Measurements from ENCODE around the gene TMC1.

TMC1 gene

GRCh38 chr9:72614067-72614466 is 92.7 kb downstream of the TMC1 start:
- DNase-seq (ENCODE audit: low spot score): no peak

DNA sequence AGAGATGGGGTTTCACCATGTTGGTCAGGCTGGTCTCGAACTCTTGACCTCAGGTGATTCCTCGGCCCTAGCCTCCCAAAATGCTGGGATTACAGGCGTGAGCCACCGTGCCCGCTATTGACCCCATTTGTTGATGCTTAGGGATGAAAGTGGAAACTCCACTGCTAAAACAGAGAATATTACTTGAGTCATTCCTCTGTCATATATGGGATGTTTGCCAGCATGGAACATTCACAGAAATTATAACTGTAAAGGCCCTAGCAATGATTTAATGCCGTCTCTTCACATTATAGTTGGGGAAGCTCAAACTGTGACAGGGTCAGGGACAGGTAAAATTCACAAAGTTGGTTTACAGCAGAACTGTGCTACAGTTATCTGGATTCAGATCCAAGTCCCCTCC is 94.5 kb downstream of the TMC1 start:
- DNase-seq (ENCODE audit: low spot score): no peak

GRCh38 chr9:72618811-72619210 is 97.4 kb downstream of the TMC1 start:
- no peak for DNase-seq (ENCODE audit: low spot score)

GRCh38 chr9:72622186-72622585 is 100.8 kb downstream of the TMC1 start:
- DNase-seq (ENCODE audit: low spot score): no peak

GRCh38 chr9:72623156-72623555 is 101.7 kb downstream of the TMC1 start:
- no peak for DNase-seq (ENCODE audit: low spot score)

DNA sequence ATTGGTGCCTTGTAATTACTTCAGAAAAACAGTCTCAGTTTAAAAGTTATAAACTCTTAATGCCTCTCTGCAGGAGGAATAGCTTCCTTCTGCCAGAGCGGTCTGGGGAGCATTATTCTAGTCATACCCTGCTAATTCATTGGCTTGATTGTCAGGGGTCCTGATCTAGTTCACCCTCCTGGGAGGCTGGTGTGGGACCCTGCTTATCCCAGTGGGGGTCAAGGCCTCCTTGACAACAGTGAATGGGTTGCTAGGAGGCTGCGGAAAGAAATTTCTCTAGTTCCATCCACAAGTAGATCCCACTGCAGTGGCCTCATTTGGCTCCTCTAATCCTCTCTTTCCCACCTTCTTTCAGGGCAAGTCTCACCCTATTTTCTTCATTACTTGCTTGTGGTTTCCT is 105.7 kb downstream of the TMC1 start:
- peak; percentile 82 for DNase-seq (ENCODE audit: low spot score)

DNA sequence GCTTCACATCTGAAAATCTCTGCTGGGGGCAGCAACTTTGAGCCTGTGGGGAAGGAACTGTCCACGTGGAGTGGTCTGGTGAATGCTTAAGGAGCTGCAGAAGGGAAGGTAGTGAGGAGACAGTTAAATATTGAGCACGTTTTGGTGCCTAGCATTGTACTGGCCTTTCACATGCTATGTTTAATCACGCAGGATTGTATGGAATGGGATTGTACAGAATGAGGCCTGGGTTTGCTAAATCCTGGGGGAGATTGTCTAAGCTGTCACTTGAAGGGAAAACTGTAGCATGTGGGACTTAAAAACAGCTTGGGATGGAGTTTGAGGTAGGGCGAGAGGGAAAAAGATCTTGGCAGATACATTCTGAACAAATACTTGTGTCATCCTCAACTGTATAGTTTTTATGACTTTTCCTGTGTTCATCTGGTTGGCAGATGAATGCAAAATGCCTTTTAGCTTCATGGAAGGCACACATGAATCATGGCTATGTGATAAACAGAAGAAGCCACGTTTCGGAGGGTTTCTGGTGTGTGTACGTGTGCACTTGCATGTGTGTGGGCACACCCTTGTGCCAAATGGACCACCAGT is 106.6 kb downstream of the TMC1 start:
- no peak for DNase-seq (ENCODE audit: low spot score)

- no peak for DNase-seq (ENCODE audit: low spot score)
These were observed 112.6 kb downstream of the TMC1 start for GRCh38 chr9:72633966-72634365.

DNA sequence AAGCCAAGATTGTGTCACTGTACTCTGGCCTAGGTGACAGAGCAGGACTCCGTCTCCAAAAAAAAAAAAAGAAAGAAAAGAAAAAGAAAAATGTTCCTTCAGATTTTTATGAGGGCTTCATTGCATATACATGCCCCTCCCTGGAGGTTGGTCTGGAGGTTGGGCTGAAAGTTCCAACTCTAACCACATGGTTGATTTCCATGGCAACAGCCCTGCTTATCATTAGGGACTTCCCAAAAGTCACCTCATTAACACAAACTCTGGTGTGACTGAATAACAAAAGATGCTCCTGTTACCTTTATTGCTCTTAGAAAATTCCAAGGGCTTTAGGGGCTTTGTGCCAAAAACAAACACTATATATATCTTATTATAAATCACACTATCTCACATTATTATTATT is 113.8 kb downstream of the TMC1 start:
- DNase-seq (ENCODE audit: low spot score): no peak

DNA sequence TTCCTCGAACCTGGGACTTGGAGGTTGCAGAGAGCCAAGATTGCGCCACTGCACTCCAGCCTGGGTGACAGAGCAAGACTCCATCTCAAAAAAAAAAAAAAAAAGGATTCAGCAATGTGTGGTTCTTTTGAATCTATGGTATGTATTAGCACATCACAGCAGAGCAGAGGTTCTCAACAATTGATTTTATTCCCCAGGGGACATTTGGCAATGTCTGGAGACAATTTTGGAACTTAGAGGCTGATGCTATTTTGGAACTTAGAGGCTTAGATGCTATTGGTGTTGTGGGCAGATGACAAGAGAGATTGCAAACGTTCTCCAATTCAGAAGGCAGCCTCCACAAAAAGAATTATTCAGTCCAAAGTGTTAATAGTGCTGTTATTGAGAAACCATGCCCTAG is 115.2 kb downstream of the TMC1 start:
- DNase-seq (ENCODE audit: low spot score): no peak

DNA sequence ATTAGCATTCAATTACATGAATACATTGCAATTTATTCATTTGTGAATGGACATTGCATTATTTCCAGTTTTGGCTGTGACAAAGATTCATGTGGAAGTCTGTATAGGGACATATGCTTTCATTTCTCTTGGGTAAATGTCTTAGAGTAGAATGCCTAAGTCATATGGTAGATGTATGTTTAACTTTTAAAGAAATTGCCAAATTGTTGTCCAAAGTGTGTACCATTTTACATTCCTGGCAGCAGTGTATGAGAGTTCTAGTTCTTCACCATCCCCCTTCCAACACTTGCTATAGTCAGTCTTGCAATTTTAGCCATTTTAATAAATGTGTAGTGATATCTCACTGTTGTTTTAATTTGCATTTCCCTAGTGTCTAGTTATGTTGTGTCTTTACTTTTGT is 122.2 kb downstream of the TMC1 start:
- DNase-seq (ENCODE audit: low spot score): no peak

GRCh38 chr9:72646061-72646460 is 124.7 kb downstream of the TMC1 start:
- no peak for DNase-seq (ENCODE audit: low spot score)

DNA sequence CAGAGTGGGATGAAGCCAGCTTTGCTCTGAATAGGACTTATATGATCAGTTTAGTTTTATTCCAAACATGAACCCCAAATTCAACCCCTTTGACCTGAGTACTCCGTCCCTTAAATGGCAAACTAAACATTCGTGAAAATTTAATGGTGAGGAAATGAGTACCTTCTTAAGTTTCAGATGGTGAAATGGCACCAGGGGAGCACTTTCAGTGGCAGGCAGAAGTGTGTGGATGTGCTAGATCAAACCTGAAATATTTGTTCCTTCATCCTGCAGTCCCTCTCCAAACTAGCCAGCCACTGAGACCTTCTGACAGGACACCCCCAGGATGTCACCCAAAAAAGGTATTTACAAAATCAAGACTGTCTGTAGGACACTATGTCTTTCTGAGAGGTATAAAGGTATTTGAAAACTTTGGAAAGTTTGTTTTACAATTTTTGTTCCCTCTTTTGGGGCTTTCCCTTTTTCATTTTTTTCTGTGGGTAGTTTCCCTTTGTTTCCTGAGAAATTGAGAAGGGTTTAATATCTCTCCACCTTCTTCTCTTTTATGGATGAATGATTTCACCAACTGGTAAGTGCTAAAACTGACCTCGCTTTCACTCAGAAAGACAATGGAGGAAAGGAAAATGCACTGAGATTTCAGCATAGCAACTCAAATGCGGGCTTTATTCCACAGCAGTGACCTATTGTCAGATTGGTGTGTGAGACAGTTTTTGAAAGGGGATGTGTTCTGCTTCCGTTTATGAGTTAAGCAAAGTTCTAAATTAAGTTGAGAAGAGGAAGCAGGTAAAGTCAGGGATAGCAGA is 127.1 kb downstream of the TMC1 start:
- no peak for DNase-seq (ENCODE audit: low spot score)

DNA sequence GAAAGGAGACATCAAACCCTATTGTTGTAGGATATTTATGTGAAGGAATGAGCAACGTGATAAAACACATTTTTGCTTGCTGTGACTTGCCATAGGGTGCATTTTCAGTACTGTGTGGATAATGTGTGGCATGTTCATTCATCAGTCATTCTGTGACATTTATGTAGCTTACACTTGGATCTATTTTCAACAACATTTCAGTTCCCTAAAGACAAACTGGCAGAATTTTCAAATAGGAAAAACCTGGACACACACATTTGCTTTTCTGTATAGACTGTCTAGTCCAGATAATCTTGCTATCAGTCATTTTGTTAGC is 127.7 kb downstream of the TMC1 start:
- DNase-seq (ENCODE audit: low spot score): no peak

GRCh38 chr9:72650206-72650605 is 128.8 kb downstream of the TMC1 start:
- DNase-seq (ENCODE audit: low spot score): no peak

DNA sequence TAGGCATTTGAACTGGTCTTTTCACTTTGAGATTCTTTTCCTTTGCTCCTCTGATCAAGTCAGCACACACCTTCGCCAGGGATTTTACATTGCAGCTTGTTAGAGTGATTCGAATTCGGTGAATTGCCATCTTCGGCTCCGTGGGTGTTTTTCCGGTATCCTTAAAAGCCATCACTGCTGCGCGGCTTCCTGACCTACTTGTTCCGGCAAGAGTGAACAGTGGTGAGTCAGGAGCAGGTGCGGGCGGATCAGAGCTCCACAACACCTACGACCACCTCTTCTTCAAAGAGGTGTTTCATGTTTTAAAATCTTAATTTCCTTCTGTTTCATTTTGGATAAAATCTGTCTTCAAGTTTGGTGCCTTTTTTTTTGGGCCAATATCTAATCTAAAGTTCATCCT is 134.6 kb downstream of the TMC1 start:
- DNase-seq (ENCODE audit: low spot score): no peak

GRCh38 chr9:72657023-72657422 is 135.6 kb downstream of the TMC1 start:
- no peak for DNase-seq (ENCODE audit: low spot score)

GRCh38 chr9:72658703-72659102 is 137.3 kb downstream of the TMC1 start:
- DNase-seq (ENCODE audit: low spot score): no peak

DNA sequence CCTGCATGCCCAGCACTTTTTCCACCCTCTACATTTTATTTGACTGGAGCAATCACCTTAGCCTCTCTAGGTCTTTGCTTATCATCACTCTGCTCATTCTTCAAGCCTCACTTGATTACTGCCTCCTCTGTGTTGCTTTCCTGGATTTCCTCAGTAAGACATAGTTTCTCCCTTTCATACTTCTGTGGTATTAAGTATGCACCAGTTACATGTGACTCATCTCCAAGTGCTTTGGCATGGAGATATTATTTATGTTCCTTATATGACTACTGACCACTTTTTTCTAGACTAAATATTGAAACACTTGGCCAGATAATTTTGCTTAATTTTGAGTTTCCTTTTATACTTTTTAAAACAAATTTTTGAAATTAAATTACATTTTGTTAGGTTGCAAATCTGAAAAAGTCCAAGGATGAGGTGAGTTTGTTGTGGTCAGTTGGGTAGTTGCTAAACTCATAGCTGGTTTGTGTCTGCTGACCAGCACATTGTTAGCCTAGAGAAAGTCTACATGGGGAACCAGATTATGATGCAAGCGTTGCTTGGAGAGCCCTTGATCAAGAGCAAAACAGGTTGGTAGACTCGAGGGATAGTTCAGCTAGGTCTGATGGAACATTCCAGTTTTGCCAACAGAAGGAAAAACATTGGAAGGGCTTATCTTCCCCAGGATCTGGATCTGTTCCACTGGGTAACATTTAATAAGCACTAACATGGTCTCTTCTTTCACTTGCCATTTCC is 140.2 kb downstream of the TMC1 start:
- no peak for DNase-seq (ENCODE audit: low spot score)

DNA sequence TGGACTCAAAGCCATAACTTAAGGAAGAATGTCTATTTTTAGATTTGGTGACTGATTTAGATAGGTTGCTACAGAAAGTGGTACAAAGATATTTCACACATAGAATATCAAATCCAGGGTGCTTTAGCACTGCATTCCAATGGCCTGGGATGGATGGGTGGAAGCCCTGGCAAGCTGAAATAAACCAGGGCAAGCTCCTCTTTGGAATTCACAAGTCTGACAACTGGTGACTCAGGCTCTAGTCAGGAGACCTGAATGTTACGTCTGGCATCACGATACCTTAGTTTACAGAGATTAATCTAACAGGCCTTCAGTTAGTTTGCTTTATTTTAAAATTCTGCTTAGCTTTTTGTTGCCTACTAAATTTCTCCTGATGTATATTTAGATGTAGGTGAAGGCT is 144.0 kb downstream of the TMC1 start:
- no peak for DNase-seq (ENCODE audit: low spot score)

- DNase-seq (ENCODE audit: low spot score): no peak
These were observed 145.8 kb downstream of the TMC1 start for GRCh38 chr9:72667181-72667580.

GRCh38 chr9:72674961-72675360 is 153.6 kb downstream of the TMC1 start:
- no peak for DNase-seq (ENCODE audit: low spot score)

GRCh38 chr9:72675586-72675985 is 154.2 kb downstream of the TMC1 start:
- no peak for DNase-seq (ENCODE audit: low spot score)

Data from ecto neural progenitor cell (in vitro differentiated cells).